ENCODE results near the gene SLC6A6.

The SLC6A6 gene

DNA sequence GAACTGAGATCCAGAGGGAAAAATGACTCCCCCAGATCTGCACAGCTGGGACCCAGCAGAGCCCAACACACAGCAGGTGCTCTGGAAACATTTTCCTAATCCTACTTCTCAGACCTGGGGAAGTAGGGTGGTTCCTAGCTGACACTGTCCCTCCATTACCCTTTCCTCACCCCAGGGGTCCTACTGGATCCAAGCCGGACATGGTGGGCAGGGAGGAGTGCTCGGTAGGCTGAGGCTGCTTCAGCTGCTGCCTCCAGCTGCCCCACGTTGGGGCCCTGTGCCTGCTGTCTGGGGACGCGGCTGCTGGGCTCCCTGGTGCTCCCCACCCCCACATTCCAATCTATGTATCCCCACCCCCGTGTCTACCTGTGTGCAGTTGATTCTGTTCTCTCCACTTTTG is 29.8 kb upstream of the SLC6A6 start:
- no peak for DNase-seq

DNA sequence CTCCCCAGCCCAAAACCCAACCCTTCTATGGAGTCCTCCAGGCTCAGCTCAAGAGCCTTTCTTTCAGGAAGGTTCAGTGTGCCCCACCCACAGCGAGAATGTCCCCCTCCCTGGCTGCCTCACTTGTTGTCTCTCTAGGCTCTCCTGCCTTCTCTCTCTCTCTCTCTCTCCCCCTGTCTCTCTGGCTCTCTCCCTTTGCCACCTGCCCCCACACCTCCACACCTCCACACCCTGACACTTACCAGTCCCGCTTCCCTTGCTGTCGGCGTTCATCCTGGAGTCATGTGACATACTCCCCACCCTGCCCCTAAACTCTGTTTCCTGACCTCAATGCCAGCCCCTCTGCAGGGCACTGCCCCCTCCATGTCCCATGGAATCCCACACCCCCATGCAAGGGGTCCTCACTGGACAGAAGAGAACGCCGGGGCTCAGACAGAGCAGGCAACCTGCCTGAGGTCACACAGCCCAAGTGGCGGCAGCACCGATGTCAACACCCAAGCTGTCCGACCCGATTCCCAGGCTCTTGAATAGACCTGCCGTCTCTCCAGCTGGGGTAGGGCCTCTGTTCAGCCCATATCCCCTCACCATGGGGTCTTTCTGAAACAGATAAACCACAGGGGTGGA is 28.5 kb upstream of the SLC6A6 start:
- DNase-seq = no peak

DNA sequence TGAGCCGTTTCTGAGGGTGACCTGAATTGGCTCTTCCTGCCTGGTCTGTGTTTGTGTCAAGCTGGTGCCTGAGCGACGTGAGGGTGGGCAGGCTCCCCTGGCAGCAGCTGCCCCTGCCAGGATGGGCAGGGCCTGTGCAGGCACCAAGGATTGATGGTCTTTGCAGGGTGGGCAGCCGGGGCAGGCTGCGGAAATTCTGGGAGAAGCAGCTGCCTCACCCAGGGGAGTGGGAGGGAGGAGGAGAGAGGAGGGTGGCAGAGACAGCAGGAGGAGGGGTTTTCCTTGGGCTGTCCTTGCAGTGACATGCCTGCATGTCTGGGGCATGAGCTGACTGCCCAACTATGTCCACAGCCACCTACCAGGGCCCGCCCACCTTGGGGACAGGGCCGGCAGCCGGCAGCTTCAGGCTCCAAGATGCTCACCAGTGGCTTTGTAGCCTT is 27.9 kb upstream of the SLC6A6 start:
- no peak for DNase-seq

DNA sequence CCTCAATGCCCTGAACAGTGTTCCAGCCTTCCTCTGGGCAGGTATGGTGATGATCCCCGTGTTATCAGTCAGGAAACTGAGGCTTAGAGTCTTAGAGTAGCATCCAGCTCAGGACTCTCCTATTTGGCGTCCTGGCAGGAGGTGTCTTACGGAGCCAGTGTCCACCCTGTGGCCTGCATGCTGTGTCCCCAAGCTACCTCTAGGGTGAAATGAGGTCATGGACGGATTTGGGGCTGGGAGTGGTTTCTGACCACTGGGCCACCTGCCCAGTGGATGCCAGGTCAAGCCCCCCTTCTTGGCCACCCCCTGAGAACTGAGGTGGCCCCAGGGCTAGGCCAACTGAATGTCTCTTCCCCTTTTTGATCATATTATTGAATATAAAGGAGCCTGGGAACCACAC is 27.2 kb upstream of the SLC6A6 start:
- DNase-seq = no peak

DNA sequence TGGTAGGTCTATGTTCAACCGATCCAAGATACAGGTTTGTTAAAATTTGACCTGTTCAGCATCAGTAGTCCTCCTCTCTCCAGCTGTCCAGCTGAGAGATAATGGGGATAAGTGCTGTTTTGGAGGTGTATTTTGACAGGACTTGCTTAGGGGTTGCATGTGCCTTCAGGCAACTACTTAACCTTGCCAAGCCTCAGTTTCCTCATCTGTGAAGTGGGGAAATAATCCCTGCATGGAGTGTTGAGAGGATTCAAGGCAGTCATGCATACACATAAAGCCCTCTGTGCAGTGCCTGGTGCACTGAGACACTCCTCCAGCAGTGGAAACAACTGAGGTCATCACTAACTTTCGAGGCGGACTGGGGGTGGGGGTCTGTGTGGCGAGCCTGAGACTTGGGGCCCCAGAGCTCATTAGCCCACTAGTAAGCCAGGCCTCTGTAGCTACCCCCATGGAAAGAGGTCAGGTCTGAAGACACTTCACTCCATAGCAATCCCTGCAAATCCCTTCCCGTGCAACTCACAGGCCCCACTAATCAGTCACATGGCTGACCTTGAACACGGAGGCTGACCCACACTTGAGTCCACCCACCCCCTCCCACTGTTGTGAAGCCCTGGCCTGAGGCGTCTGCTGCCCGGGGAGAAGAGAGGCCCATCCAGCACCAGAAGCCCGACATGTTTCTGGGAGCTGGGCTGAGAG is 25.9 kb upstream of the SLC6A6 start:
- DNase-seq = no peak

DNA sequence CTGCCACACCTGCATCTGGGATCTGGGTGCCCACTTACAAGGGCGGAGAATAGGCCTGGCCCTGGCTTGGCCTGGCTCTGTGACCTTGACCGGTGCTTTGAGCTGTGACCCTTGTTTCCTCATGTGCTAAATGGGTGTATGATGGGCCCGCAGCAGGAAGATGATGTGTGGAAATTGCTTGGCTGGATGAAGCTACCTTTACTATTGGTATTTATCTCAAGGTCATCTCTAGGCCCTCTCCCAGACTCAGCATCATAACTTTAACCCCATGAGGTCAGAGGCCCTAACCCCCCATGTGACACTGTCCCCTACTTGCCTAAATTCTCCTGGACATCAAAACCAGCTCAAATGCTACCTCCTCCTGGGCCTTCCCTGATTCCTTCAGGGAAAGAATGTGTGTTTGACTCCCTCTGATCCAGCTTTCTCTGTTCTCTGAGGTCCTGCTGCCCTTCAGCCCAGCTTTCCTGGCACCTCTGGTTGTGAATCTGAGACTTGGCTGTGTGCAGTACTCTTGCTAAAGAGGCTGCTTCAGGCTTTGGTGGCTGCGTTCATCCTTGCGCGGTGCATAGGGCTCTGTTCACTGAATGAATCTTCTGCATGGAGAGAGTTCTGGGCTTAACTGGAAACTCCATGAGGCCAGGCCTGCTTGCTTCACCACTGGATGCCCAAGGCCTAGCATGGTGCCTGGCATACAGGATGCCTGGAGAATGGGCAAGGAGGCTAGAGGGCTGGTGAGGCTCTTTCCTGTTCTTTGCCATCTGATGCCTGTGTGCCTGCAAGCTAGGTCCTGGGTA is 25.2 kb upstream of the SLC6A6 start:
- no peak for DNase-seq

DNA sequence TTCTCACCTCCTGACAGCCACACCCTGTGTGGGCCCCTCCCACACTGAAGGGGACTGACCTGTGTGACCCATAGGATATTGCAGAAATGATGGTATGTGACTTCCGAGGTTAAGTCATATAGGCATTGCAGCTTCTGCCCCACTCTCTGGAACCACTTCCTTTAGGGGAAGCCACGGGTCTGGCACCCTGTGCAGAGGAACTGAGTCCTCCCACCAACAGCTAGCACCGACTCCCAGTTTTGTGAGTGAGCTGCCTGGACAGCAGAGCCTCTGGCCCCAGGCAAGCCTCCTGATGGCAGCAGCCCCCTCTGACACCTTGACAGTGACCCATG is 24.6 kb upstream of the SLC6A6 start:
- DNase-seq = no peak

DNA sequence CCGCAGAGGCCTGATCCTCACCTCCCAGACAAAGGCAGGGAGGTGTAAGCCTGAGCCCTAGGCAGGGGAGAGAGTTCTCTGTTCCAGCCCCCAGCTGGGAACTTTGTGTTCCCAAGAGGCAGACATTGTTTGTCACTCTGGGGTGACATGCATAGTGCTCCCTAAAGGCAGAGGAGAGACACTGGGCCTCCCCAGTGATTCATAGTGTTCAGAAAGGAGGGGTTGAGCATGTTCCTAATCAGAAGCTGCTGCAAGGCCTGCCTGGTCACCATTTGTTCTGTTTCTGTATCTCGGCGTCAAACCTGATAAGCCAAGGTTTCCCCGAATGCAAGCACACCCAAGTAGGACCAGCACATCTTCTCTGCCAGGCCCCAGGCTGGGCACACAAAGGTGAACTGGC is 24.0 kb upstream of the SLC6A6 start:
- no peak for DNase-seq

DNA sequence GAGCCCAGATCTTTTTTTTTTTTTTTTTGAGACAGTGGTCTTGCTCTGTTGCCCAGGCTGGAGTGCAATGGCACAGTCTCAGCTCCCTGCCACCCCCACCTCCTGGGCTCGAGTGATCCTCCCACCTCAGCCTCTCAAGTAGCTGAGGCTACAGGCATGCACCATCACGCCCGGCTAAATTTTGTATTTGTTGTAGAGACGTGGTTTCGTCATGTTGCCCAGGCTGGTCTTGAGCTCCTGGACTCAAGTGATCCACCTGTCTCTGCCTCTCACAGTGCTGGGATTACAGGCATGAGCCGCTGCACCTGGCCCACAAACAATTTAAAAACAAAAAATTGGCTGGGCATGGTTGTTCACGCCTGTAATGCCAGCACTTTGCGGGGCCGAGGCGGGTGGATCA is 22.6 kb upstream of the SLC6A6 start:
- DNase-seq = no peak

DNA sequence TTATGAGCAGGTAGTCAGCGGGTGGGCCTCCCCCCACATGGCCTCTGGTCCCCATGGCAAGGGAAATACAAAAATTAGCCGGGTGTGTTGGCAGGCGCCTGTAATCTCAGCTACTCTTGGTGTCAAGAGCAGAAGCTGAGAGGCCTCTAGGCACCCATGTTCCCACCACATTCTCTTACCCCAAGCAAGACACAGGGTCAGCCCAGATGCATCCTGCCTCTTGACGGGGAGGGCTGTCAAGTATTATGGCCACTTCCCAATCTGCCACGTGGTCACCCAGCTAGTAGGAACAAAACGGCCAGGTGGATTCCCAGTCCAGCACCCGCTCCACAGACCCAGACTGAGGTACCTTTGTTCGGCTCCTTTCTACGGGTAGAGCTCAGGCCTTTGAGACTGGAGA is 16.2 kb upstream of the SLC6A6 start:
- DNase-seq = no peak

DNA sequence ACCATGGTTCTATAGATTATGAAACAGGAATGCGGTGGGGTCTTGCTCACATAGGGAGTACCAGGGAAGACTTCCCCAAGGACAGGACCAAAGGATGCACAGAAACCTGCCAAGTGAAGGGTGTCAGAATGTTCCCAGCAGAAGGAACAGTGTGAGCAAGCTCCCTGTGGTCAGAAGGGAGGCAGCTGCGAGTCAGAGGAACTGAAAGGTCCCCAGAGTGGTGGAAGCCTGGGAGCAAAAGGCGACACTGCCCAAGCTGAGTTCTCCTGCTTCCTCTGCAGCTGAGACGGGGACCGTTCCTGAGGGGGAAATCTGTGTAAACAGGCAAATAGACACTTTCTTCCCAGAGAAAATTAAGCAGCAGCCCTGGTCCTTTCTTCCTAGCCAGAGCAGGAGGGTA is 14.2 kb upstream of the SLC6A6 start:
- DNase-seq = no peak

DNA sequence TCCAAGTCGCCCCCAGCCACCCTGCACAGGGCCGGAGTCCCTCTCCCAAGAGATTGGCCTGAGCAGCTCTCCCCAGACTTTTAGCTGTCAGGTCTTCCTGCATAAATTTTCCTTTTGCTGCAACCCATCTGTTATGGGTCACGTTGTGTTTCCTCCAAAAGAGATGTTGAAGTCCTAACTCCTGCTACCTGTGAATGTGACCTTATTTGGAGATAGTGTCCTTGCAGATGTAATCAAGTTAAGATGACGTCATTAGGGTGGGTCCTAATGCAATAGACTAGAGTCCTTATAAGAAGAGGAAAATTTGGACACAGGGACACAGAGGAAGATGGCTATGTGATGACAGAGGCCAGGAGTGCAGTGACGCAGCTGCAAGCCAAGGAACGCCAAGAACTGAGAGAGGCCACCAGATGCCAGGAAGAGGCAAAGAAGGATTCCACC is 13.2 kb upstream of the SLC6A6 start:
- DNase-seq = no peak

DNA sequence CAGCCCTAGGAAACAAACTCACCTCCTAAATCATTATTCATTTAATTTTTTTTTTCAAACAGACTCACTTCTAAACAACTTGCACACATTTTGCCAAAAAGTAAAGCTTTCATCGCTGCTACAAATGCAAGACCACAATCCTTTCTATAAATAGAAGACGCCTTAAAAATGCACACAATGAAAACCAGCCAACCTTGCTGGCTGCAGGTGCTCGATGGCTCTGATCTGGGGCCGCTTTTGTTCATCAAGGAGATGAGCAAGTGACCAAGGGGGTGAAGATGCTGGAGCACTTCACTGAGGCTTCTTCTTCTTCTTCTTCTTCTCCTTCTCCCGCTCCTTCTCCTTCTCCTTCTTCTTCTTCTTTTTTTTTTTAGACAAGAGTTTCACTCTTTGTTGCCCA is 12.7 kb upstream of the SLC6A6 start:
- DNase-seq = no peak

DNA sequence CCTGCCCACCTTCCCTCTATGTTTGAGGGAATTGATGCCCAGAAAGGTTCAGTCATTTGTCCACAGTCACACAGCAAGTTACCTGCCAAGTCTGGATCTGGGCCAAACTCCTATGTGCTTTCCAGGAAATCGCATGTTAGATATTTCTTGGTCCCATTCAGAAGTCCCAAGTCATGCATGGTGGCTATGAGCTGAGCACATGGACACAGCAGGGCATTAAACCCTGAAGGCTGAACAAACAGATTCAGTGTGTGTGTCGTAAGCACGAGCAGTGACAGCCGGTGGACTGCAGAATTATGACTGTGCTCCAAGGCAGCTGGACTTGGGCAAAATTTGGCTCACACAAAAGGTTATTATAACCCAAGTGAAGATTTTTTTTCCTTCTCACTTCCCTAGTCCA is 11.4 kb upstream of the SLC6A6 start:
- no peak for DNase-seq

DNA sequence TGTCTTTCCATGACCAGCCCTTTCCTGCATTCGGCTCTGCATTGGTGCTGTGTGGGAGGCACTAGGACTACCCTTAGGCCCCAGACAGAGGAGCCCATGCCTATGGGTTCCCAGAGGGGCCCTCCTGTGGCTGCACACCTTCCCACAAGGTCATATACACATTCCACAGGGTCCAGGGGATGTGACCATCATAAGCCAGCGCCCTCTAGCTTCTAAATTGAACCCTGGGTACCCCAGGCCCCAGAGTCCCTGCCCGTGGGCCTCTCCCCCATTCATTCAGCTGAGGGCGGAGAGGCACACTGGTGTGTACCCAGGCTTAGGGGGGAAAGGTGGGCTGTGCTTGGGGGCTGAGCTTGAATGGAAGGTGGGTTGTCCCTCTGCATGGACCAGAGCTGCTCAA is 10.2 kb upstream of the SLC6A6 start:
- DNase-seq = no peak

DNA sequence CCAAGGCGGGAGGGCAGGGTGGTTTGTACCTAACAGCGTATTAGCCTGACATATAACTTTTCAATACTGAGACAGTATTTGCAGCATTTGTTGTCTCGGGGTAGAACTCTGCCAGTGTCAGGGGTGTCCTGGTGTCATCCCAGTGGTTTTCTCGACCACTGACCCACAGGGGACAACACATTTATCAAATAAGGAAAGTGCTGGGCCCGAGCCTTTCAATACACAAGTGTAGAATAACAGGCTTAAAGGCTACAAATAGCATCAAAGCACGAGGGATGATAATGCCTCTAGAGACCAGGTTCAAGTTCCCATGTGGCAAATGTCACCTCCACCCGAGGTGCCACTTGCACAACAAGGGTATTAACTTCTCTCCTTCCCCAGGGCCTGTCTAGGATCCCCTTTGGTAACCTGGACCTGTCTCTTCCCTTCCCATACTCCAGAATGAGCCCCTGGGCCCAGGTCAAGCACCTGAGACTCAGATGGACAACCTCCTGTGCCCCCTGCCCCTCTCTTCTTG is 9.5 kb upstream of the SLC6A6 start:
- no peak for DNase-seq

DNA sequence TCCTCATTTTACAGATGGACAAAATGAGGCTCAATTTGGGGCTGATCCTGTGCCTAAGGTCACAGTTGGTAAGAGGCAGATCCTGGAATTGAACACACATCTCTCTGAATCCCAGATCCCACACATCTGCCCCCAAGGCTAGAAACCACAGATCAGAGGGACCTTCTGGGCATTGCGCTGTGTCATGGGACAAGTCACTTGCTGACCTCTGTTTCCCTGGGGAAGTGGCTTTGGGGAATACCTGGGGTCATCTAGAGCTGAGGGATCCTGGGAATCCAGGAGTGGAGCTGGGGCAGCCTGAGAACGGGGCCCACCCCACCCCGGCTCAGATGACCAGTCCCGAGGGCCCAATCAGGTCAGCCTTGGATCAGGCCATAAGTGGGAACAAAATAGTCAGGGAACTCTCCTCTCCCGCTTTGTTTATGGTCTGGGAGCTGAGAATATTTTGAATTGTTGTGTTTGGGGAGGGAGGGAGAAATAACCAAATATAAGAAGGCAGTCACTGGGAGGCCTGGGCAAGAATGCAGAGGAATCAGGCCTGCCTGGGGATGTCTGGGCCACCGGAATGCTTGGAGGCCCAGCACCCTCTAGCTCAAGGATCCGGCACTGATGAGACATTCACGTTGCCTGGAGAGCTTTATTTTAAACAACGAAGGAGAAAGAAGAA is 8.8 kb upstream of the SLC6A6 start:
- no peak for DNase-seq

DNA sequence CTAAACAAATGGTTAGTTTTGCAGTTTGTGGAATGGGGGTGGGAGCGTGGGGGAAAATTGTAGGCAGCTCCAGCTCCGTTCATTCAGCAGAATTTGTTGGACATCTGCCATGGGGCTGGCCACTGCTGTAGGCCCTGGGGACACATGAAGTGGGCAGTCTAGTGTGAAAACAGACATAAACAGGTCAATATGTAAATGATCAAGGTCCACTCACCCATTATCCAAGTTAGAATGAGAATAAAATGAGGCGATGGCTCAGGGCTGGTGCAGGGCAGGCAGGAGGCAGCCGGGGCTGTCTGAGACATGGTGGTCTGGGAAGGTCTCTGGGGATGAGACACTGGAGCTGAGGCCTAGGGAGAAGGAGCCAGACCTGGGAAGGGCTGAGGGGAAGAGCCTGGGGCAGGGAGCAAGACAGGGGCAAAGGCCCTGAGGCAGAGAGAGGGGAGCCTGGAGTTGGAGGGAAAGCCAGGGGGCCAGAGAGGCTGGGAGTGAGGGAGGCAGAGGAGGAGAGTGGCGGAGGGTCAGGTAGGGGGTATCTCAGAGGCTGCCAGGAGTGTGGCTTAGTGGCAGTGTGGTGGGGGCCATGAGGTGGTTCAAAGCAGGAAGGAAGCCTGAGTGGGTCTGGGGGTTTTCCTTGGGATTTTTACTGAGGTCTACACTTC is 6.2 kb upstream of the SLC6A6 start:
- DNase-seq = no peak

DNA sequence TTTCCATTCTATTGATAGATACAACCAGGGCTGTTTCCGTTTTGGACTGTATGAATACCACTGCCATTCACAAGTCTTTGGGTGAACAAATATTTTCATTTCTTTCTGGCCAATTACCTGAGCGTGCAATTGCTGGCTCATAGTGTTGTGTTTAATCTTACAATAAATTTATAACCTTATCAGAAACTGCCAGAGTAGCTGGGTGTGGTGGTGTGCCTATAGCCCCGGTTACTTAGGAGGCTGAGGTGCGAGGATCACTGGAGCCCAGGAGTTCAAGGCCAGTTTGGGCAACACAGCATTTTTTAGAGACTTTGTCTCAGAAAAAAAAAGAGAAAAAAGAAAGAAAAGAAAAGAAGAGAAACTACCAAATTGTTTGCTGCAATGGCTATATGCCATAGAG is 5.4 kb upstream of the SLC6A6 start:
- DNase-seq = no peak

DNA sequence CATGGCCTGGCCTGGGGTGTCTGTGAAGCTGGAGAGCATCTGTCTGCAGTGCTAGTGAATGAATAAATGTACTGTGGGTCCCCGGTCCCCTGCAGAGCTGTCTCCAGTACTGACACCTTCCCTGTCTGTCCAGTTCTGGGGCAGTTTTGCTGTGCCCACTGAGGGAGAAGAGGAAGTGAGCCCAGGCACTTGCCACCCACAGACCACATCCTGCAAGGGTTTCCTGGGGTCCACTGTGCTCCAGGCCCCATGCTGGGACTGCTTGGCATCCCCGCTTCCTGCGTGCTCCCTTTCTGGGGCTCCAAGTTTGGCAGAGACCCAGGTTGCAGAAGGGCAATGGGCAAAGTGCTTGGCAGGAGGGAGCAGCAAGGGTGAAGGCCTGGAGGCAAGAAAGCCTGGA is 4.9 kb upstream of the SLC6A6 start:
- DNase-seq = no peak

DNA sequence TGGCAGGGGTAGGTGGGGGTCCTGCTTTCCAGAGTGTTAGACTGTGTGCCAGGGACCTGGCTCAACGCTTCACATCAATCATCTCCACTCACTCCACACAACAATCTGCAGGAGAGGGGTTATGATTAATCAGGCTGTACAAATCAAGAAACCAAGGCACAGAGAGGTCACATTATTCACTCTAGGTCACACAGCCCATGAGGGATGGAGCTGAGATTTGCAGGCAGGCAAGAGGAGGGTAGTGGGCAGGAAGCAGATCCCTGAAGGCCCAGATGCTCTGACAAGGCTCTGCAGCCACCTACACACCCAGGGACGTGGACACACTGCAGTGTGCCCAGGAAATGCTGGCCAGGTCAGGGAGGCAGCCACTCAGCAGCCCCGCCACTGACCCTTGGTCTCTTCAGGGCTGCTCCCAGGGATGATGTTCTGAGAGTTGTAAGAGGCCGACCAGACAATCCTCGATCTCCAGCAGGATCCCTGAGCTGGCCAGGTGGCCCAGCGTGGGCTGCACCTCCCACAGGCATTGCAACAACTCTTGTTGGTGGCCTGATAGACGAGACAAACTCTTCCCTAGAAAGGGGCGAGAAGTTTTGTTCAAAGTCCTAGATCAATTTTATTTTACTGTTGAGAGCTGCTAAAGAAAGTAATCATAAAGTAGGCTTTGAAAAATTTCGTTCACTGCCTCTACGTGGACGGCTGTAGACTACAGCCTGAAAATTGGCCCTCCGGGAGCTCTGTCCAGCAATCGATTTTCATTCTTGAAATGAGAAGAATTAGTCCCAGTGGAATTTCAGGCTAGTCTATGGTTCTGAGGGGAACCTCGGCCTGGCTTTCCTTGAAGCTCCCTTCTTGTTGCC is 4.2 kb upstream of the SLC6A6 start:
- DNase-seq = no peak

DNA sequence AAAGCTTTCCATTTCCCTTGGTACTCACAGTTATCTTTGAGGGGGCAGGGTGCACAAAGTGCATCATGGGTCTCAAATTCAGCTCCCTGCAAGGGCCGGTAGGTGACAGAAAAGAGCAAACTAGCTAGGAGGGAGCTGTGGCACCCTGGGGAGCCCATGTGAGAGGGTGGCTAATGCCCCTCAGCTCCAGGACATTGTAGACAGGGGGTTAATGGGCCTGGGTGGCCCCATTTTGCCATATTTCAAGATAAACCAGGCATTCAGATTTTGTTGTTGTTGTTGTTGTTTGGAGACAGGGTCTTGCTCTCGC is 3.7 kb upstream of the SLC6A6 start:
- no peak for DNase-seq
